CD4-positive, alpha-beta T cell (primary cell): ENCODE data around the gene PRAC1. TPM values are rescaled to one million over a fixed set of nuclear protein-coding genes. Genes with fewer than 3 reads are reported as not detected.

Experiments used
- ATAC-seq: fragments of 200-7000 bp; cut with Tn5 transposase; one replicate; pipeline ENCODE4 v1.10.0; 2022; ENCODE audit warnings: mild to moderate bottlenecking; ENCODE audit not compliant: poor library complexity
- CTCF ChIA-PET: fragments of 350-600 bp; sonication (Branson Sonifier 250); formaldehyde crosslinking; loops from one replicate; lab custom pipeline; 2021; ENCODE audit warnings: antibody characterized with exemption, inconsistent platforms; lab: Charles Lee
- POLR2A ChIA-PET: fragments of 350-600 bp; sonication (Branson Sonifier 250); formaldehyde crosslinking; loops from one replicate; lab custom pipeline; 2021; ENCODE audit warnings: antibody characterized with exemption, inconsistent platforms; lab: Charles Lee
- DNase-seq, 14 experiments: peaks; one replicate each; pipeline ENCODE4 v3.0.0-alpha.2; 2013 to 2020; ENCODE audit warnings: mixed read lengths in 2 of 14
- H3K27ac ChIP-seq, 2 donors: one replicate each; pipeline versions ENCODE4 v1.5.1 to v1.7.0; 2013; ENCODE audit warnings: low read length in 2 of 2, low read depth in 1 of 2, mild to moderate bottlenecking in 1 of 2
- H3K27me3 ChIP-seq, 2 experiments: 1 replicate in 1 of 2; 2 replicates in 1 of 2; pipeline versions ENCODE4 v1.6.1 to v1.7.0; 2013; ENCODE audit warnings: low read length in 2 of 2, control low read depth in 1 of 2, mild to moderate bottlenecking in 1 of 2, moderate library complexity in 1 of 2; ENCODE audit not compliant: insufficient read depth in 2 of 2, control insufficient read depth in 1 of 2
- H3K36me3 ChIP-seq: one replicate; pipeline ENCODE4 v1.6.1; 2013; ENCODE audit warnings: low read length, control low read depth; ENCODE audit not compliant: insufficient read depth
- H3K4me1 ChIP-seq: one replicate; pipeline ENCODE4 v1.6.1; 2013; ENCODE audit warnings: low read length, control low read depth; ENCODE audit not compliant: insufficient read depth
- H3K4me3 ChIP-seq: one replicate; pipeline ENCODE4 v1.5.1; 2013; ENCODE audit warnings: mild to moderate bottlenecking, low read length, moderate library complexity
- H3K9me3 ChIP-seq, 2 experiments: 1 replicate in 1 of 2; 2 replicates in 1 of 2; pipeline versions ENCODE4 v1.6.1 to v1.7.0; 2013; ENCODE audit warnings: low read length in 2 of 2, mild to moderate bottlenecking in 2 of 2, control low read depth in 1 of 2, moderate library complexity in 1 of 2; ENCODE audit not compliant: control insufficient read depth in 1 of 2, insufficient read depth in 1 of 2
- H3K27ac Mint-ChIP-seq: one replicate; pipeline ENCODE4 v1.8.0; 2020; ENCODE audit warnings: mixed read lengths
- H3K27me3 Mint-ChIP-seq: one replicate; pipeline ENCODE4 v1.8.0; 2021; ENCODE audit warnings: mixed read lengths
- H3K36me3 Mint-ChIP-seq: one replicate; pipeline ENCODE4 v1.8.0; 2021; ENCODE audit warnings: low read depth, mixed read lengths
- H3K4me1 Mint-ChIP-seq: one replicate; pipeline ENCODE4 v1.8.0; 2021; ENCODE audit warnings: low read depth, mixed read lengths
- H3K4me3 Mint-ChIP-seq: one replicate; pipeline ENCODE4 v1.8.0; 2020; ENCODE audit warnings: mild to moderate bottlenecking, mixed read lengths
- H3K9me3 Mint-ChIP-seq: one replicate; pipeline ENCODE4 v1.8.0; 2020; ENCODE audit warnings: mixed read lengths
- intact Hi-C, 2 experiments: fragments of 100-400 bp; cut with DNase I in 1 of 2; cut with micrococcal nuclease in 1 of 2; formaldehyde crosslinking; loops; one replicate each; pipeline versions ENCODE4 v1.15.1 to v1.9.0; 2023 to 2025; cut with DNase I, micrococcal nuclease
- total RNA-seq, 174 experiments: library from RNA in 2 of 174; stranded (reverse) in 2 of 174; gene quantifications; one replicate each; pipeline ENCODE4 v1.2.3 and lab custom pipeline; 2021 to 2026
- TF ChIP-seq, protein P1 (sequence below): fragments of 200-600 bp; IDR thresholded peaks from one replicate; pipeline ENCODE4 v1.8.0; 2022; ENCODE audit warnings: antibody characterized with exemption, mild to moderate bottlenecking

Gene PRAC1
- total RNA-seq, 2 experiments from 2014 or later, result not detected

DNA sequence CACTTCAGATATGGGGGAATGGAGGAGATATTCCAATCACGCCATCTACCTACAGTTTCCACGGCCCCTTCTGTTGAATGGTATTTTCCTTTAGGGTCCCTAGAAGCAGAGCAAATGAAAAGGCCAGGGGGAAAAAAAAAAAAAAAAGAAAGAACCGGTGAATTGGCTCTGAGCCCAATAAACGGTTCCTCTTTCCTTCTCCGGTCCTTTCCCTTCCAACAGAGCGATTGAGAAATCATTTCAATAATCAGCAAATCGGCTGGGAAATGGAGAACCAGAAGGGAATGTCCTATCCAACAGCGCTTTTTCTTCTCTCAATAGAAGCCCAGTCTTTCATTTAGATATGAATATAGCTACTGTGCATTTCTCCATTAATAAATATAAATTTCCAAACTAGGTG, 33.0 kb upstream of the PRAC1 start:
- intact Hi-C loops, result no loop called here
- Histone ChIP-seq H3K4me1 (peaks cover 27% of the 10 kb centered on the region), H3K9me3 (peaks cover 0 to 22% of the 10 kb centered on the region in 2 experiments), H3K4me3 (no peak overlapping the region), H3K27ac (no peak overlapping the region), H3K36me3 (no peaks in the 10 kb centered on the region), H3K27me3 (peaks cover 76 to 90% of the 10 kb centered on the region in 2 experiments)
- ChIA-PET CTCF (interaction anchor here (2.8 kb wide), 1 partner anchor 17 kb away, joined by 6 read pairs; no protein-coding TSS in a partner anchor), POLR2A (no interaction called here)
- Mint-ChIP-seq H3K4me3 (no peak overlapping the region), H3K4me1 (peaks cover 28% of the 10 kb centered on the region), H3K27ac (no peak overlapping the region), H3K9me3 (no peaks in the 10 kb centered on the region), H3K36me3 (no peaks in the 10 kb centered on the region), H3K27me3 (peaks cover 95% of the 10 kb centered on the region)
- TF ChIP-seq, protein P1, sequence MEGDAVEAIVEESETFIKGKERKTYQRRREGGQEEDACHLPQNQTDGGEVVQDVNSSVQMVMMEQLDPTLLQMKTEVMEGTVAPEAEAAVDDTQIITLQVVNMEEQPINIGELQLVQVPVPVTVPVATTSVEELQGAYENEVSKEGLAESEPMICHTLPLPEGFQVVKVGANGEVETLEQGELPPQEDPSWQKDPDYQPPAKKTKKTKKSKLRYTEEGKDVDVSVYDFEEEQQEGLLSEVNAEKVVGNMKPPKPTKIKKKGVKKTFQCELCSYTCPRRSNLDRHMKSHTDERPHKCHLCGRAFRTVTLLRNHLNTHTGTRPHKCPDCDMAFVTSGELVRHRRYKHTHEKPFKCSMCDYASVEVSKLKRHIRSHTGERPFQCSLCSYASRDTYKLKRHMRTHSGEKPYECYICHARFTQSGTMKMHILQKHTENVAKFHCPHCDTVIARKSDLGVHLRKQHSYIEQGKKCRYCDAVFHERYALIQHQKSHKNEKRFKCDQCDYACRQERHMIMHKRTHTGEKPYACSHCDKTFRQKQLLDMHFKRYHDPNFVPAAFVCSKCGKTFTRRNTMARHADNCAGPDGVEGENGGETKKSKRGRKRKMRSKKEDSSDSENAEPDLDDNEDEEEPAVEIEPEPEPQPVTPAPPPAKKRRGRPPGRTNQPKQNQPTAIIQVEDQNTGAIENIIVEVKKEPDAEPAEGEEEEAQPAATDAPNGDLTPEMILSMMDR, result no peak
- ATAC-seq (no peak), DNase-seq (no peak)

DNA sequence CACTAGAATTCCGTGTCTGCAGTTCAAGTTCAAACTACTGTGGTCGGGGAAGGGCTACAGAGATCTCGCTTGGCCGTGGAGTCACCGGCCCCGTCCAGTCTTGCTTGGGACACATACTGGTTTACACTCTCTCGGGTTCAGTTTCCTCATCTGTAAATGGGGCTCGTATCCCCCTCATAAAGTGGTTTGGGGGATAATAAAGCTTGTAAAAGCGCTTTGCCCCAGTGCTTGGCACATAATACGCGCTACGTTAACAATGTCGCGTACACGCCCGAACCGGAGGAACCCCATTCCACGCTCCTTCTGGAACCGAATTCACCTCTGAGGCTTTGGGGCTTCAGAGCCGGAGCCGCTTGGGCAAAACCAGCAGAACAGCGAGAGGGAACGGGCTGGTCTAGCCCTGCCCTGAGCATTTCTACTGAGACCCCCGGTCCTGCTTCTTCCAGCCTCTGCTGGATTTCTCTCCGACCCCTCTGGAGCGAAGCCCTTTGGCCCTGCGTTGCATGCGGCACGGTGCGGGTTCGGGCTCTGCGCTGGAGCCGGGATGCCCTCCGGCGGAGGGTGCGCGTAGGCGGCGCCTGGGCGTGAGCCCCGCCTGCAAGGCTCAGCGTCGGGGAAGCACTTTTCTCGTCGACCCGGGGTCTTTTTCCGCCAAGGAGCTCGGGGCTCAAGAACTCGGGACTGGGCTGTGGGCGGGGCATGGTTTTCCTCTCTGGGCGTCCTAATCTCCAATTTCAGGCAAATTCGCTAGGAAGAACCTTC, 32.4 kb upstream of the PRAC1 start:
- Mint-ChIP-seq H3K4me1 (peaks cover 28% of the 10 kb centered on the region), H3K4me3 (no peak overlapping the region), H3K36me3 (no peaks in the 10 kb centered on the region), H3K9me3 (no peaks in the 10 kb centered on the region), H3K27me3 (peaks cover 95% of the 10 kb centered on the region), H3K27ac (no peak overlapping the region)
- peaks cover 0 to 26% of the 10 kb centered on the region in 2 experiments for H3K9me3 ChIP-seq
- ATAC-seq, result no peak
- H3K36me3 ChIP-seq, result no peaks in the 10 kb centered on the region
- POLR2A ChIA-PET, result no interaction called here
- H3K27ac ChIP-seq, result no peak overlapping the region
- H3K4me1 ChIP-seq, result peaks cover 27% of the 10 kb centered on the region
- intact Hi-C loops, result no loop called here
- H3K27me3 ChIP-seq, result peaks cover 81 to 92% of the 10 kb centered on the region in 2 experiments
- H3K4me3 ChIP-seq, result no peak overlapping the region
- no peak for DNase-seq
- TF ChIP-seq, protein P1, result no peak
- CTCF ChIA-PET, result interaction anchor here (0.6 to 2.8 kb wide), 2 partner anchors 16 to 30 kb away, joined by 3 to 6 read pairs; no protein-coding TSS in a partner anchor

DNA sequence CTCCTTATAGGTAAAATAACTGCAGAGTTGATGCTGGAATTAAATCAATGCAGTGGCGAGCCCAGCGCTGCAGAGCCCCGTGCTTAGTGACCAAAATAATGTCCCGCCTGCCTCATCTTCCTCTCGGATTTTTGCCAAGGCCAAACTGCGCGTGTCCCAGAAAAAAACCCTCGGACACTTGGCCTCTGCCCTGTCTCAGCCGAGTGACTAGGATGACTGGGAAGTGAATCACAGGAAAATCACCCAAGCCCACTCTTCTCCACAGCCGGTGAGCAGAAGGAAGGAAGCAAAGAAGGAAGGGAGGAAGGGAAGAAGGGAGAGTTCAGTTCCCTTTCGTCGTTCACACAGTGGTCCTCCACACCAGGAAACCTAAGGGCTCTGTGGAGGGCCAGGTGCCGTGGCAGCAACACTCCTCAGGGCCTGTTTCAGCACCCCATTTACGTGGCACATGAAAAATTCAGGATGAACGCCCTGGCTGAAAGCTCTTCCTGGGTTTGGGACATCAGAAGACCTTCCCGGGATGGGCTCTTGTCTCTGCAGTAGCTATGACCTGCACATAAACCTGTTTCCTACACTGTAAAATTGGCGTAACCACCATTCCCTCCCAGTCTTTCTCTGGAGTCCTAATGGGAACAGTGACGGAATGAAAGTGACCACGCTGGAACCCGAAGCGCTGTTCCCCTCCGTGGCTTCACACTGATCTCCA, 31.6 kb upstream of the PRAC1 start:
- peaks cover 28% of the 10 kb centered on the region for H3K4me1 Mint-ChIP-seq
- no peaks in the 10 kb centered on the region for H3K36me3 Mint-ChIP-seq
- no peak overlapping the region for H3K27ac Mint-ChIP-seq
- TF ChIP-seq, protein P1, result no peak
- DNase-seq (no peak), ATAC-seq (no peak)
- intact Hi-C loops, result no loop called here
- CTCF ChIA-PET, result interaction anchor here (0.6 to 2.8 kb wide), 3 partner anchors 16 to 117 kb away, joined by 3 to 6 read pairs (median 3); no protein-coding TSS in a partner anchor
- no peak overlapping the region for H3K4me3 Mint-ChIP-seq
- peaks cover 95% of the 10 kb centered on the region for H3K27me3 Mint-ChIP-seq
- Histone ChIP-seq H3K27me3 (peaks cover 84 to 92% of the 10 kb centered on the region in 2 experiments), H3K36me3 (no peaks in the 10 kb centered on the region), H3K9me3 (peaks cover 7 to 30% of the 10 kb centered on the region in 2 experiments), H3K27ac (no peak overlapping the region), H3K4me3 (no peak overlapping the region), H3K4me1 (peaks cover 27% of the 10 kb centered on the region)
- POLR2A ChIA-PET, result no interaction called here
- no peaks in the 10 kb centered on the region for H3K9me3 Mint-ChIP-seq
